IPS-18c (cell line): ENCODE data around the gene LHPP.
"Not testable (repeated sequence)": the region's sequence is repeated elsewhere in the genome, so short reads cannot be mapped to it uniquely, and the experiment has no call there.

Experiments used
- H3K4me3 ChIP-seq: 2 replicates; pipeline ENCODE4 v1.7.0; 2013; ENCODE audit warnings: low read depth, mild to moderate bottlenecking, low read length, moderate library complexity; ENCODE audit not compliant: insufficient read depth
- H3K9me3 ChIP-seq: one replicate; pipeline ENCODE4 v1.6.1; 2013; ENCODE audit warnings: mild to moderate bottlenecking, low read length, moderate library complexity; ENCODE audit not compliant: control insufficient read depth, insufficient read depth

The LHPP gene, protein sequence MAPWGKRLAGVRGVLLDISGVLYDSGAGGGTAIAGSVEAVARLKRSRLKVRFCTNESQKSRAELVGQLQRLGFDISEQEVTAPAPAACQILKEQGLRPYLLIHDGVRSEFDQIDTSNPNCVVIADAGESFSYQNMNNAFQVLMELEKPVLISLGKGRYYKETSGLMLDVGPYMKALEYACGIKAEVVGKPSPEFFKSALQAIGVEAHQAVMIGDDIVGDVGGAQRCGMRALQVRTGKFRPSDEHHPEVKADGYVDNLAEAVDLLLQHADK

DNA sequence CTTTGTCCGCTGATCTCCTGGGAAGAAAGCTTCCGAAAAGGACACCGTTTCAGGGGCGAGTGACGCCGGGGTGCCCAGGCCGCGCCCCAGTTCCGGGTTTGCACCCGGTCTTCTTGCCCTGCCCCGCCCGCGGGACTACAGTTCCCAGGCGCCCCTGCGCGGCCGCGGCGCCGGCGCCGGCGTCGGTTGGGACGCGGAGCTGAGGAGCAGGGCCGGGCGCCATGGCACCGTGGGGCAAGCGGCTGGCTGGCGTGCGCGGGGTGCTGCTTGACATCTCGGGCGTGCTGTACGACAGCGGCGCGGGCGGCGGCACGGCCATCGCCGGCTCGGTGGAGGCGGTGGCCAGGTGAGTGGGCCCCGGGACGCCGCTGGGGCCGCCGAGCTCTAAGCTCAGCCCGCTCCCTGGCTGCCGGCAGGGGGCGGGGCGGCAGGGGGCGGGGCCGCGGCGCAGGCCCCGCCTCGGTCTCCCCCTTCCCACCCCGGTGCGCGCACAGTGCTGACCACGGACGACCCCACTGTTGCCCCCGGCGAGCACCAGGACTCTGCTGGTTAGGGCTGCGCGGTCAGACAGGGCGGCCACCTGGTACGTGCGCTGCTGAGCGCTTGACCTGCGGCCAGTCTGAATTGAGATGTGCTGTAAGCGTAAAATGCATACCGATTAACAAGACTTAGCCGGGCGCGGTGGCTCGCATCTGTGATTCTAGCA lies at the start of gene LHPP:
LHPP (plus strand) TSS at position 182 of the 706 bp plus-strand sequence; CDS start at position 222, 40 bp downstream.
- Histone ChIP-seq H3K4me3 (peak within 1 kb of the TSS; percentile 81), H3K9me3 (no peaks in the 10 kb centered on the region)

DNA sequence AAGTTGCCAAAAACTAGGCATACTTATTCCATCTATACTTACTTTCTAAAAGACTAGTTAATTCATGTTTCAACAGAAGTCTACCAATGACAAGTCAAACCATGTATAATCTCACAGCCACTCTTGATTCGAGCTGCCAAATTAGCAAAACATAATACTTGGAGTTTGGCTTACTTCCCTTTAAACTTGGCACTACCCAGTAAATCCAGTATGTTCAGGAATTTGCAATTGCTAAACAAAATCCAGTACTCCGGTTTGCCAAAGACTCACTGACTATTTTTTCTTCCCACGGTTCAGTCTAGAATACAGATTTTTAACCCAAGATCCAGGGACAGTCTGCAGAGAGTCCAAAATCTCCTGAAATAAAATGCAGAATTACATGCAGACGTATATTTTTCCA lies 47.5 kb upstream of the LHPP start:
- Histone ChIP-seq H3K4me3 (no peak overlapping the region), H3K9me3 (peaks cover 2% of the 10 kb centered on the region)

DNA sequence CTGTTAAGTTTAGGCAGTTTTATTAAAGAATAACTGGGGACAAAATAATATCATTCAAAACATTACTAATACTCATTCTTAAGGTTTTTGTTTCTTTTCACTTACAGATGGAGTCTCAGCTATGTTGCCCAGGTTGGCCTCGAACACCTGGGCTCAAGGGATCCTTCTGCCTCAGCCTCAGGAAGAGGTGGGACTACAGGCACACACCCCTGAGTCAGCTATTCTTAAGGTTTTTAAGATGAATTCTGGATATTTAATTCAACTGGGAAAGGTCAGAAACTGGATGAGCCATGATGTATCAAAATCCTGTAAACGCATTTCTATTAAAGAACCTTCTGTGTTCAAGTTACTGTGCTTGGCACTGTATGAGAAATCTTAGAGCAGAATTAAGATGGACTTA lies 46.4 kb upstream of the LHPP start:
- H3K4me3 ChIP-seq, result no peak overlapping the region
- H3K9me3 ChIP-seq, result peaks cover 2% of the 10 kb centered on the region

DNA sequence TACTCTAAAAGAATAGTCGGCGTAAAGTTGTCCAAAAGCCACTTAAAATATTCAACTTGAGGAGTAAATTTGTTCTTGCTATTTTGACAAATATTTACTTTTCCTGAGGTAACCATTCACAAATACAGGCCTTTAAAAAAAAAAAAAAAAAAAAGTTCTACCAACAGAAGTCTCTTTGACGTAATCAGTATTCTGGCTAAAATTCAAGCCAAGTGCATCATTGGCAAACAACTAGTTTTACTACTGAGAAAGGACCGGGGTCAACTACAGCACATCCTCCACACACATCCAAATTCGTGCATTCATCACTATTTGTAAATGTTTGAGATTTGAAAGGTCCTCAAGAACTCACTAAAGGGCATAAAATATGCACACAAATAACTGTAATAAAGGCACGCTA lies 44.9 kb upstream of the LHPP start:
- H3K4me3 ChIP-seq, result no peak overlapping the region
- peaks cover 2% of the 10 kb centered on the region for H3K9me3 ChIP-seq

DNA sequence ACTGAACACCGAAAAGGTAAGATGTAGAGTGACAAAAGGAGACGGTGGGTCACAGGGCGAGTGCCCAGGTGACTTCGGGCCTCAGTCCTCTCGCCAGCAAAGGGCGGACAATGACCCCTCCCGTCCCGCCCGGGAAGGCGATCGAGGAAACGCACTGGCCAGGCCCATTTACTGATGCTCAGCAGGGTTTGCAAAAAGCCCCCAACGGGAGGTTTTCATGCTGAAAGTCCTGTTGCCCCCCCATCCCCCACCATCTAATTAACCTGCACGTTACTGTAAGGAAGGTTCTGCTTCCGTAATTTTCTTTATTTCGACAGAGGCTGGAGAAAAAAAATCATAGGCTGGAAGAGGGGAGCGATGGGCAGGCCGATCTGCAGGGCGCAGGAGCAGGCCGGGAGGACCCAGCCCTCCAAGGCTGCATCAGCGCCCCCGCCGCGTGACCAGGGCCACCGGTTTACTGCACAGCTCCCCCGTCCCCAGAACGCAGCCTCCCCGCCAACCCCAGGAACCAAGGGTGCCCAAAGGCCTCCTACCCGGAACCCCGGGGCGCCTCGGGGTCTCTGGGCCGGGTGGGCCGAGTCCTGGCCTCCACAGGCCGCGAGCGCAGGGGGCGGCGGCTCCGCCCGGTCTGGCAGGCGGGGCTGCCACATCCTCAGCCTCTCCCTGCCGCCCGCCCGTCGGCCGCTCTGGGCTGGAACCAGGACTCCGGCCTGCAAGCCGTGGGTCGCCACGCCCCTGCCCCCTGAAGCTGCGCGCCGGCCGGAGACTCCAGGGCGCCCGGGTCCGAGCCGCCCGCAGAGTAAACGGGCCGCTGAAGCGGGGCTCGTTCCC lies 43.5 kb upstream of the LHPP start:
- Histone ChIP-seq H3K9me3 (peaks cover 2% of the 10 kb centered on the region), H3K4me3 (peak overlapping the region; percentile 82)

DNA sequence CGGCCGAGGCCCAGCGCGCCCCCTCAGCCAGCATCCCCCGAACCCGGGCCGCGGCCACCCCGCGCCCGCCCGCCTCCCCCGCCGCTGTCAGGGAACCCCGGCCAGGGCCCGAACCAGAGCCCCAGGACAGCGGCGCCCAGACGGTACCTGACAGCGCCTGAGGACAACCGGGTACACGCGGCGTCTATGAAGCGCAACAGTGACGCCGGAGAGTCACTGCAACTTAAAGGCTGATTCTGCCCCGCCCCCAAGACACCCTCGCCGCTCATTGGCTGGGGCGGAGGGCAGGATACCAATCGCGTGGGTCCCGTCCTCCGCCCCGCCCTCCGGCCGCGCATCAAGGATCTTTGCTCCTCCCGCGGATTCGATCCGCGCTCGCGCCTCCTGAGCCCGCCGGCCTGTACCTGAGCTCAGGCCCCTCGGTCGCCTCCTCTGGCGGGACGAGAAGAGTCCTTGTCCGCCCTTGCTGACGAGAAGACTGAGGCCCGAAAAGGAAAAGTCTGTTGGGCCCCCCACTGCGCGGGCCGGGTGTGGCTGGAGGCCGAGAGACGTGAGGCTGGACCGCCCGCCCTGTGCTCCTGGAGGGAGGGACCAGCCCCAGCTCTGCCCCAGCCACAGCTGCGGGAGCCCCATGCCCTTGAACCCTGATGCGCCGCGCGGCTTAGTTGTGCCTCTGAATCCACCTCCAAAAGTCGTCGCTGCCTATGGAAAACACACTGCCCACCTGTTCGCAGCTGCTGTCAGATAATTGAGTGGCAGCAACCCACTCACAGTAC lies 42.7 kb upstream of the LHPP start, which contains the start of gene OAT:
OAT (minus strand) TSS at position 198 of the 776 bp plus-strand sequence. CDS start 6,752 bp downstream, outside the sequence.
- H3K4me3 ChIP-seq, result peak within 1 kb of the TSS; percentile 82
- H3K9me3 ChIP-seq, result peaks cover 2% of the 10 kb centered on the region

DNA sequence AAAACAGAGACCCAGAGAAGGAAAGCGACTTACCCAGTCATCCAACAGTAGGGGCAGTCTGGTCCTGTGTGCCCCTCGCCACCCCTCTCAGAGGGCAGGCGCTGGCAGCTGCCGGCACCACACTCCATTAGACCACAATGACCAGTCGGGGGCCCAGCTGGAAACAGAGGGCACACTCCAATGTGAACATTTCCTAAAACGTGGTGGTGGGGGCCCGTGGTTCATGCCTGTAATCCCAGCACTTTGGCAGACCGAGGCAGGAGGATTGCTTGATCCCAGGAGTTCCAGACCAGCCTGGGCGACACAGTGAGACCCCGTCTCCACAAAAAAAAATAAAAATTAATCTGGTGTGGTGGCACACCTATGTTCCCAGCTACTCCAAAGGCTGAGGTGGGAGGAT lies 42.0 kb upstream of the LHPP start:
- Histone ChIP-seq H3K4me3 (peak overlapping the region; percentile 82; the same call in 1 of the 2 replicates), H3K9me3 (peaks cover 2% of the 10 kb centered on the region)

DNA sequence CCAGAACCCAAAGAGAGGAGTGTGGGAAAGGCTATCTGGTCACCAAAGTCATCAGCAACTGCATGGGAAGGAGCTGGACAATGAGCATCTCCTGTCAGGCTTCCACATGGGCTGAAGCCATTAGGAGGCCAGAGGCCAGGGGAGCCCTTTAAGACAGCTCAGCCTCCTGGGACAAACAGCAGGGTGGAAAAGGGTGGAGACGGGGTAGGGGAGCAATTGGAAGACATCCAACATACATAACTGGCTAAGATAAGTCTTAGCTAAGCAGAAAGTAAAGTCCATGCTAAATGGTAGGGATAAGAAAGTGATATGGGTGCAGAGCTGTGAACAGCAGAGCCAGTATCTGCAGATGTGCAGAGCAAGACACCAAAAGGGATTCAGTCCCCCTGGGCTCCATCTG lies 41.4 kb upstream of the LHPP start:
- no peak overlapping the region for H3K4me3 ChIP-seq
- H3K9me3 ChIP-seq, result peaks cover 2% of the 10 kb centered on the region

DNA sequence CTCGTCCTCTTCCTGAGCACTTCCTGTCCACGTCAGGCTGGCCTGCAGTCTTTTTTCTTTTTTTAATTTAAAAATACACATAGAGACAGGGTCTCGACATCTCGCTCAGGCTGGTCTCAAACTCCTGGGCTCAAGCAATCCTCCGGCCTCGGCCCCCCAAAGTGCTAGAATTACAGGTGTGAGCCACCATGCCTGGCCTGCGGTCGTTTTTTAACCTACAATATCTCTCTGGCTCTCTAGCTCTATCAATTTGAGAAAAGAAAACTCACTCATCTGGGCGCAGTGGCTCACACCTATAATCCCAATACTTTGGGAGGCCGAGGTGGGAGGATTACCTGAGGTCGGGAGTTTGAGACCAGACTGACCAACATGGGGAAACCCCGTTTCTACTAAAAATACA lies 38.9 kb upstream of the LHPP start:
- peaks cover 2% of the 10 kb centered on the region for H3K9me3 ChIP-seq
- no peak overlapping the region for H3K4me3 ChIP-seq

DNA sequence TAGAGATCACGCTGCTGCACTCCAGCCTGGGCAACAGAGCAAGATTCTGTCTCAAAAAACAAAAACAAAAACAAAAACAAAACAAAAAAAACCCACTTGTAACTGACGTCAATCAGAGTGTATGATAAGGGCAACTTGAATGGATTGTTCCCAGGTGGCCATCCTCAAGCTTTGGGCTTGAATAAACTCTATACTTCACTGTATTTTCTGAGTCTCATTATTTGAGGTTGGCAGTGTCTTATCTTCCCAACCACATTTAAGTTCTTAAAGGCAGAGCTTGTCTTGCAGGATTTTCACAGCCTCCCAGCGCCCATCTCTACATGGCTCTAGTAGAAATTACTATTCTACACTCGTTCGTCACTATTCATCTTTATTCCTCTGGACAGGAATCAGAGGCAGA lies 37.8 kb upstream of the LHPP start:
- H3K4me3 ChIP-seq, result no peak overlapping the region

DNA sequence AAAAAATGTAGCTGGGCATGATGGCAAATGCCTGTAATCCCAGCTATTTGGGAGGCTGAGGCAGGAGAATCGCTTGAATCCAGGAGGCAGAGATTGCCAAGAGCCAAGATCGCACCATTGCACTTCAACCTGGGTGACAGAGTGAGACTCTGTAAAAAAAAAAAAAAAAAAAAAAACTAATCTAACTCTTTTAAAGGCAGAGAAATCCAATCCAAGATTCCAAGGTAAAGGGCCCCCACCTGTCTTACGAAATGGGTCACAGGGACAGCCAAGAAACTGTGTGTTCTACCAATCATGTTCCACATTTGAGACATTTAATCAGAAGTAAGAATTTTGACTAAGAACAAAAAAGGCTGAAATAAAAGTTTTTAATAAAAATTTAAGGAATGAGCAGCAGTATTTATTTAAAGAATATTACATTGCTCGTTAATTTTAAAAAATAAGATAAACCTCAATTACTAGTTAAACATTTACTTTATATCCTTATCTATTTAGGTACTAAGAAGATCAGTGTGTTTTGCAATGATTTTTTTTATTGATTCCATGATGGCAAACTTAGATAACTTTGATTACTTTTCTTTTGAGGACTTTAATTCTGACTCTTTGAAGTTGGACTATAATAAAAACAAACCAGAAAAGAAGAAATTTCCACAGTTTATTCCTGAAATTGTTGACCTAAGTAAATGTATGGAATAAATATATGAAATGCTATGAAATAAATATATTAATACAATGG lies 36.2 kb upstream of the LHPP start:
- no peaks in the 10 kb centered on the region for H3K9me3 ChIP-seq
- no peak overlapping the region for H3K4me3 ChIP-seq

More for the DNA sequence above, 37.8 kb upstream of the LHPP start:
- H3K9me3 ChIP-seq, result no peaks in the 10 kb centered on the region

DNA sequence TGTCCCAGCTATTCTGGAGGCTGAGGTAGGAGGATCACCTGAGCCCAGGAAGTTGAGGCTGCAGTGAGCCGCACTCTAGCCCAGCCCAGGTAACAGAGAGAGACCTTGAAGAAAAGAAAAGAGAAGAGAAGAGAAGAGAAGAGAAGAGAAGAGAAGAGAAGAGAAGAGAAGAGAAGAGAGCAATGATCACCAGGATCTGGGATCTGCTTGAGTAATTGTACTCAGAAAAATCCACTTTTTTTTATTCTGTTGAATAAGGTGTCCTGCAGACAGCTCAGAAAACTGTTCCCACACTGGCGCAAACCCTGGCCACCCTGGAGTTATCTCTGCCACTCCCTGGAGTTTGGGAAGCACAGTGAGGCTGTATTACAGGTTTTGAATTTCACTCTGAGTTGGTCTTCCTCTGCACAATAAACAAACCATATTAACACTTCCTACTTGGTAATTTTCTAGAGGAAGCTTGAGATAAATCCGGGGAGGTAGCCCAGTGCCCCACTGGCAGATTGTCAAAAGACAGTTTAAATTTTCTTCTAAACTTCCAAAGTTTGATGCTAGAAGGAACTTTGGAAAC lies 33.3 kb upstream of the LHPP start:
- Histone ChIP-seq H3K9me3 (no peaks in the 10 kb centered on the region), H3K4me3 (no peak overlapping the region)

DNA sequence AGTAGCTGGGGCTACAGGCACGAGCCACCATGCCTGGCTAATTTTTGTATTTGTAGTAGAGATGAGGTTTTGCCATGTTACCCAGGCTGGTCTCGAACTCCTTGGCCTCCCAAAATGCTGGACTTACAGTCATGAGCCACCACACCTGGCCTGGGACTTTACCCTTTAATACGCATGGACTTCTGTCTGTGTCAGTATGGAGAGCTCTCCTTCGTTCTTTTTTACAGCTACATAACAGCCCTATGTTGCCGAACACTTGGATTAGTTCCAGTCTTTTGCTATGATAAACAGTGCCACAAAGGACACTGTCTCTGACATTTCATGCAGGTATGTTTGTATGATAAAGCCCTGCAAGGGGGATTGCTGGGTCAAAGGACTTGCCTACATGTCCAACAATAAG lies 32.0 kb upstream of the LHPP start:
- no peaks in the 10 kb centered on the region for H3K9me3 ChIP-seq

DNA sequence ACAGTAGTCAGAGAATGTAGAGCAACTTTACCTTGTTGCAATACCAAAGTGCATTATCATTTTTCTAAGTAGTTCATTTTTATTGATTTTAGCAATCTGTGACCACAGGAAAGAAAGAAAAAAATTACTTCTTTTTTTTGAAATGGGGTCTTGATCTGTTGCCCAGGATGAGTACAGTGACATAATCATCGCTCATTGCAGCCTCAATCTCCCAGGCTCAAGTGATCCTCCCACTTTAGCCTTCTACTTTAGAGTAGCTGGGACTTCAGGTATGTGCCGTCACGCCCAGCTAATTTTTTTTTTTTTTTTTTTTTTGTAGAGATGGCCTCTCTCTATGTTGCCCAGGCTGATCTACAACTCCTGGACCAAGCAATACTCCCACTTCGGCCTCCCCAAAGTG lies 31.5 kb upstream of the LHPP start:
- no peak overlapping the region for H3K4me3 ChIP-seq
- no peaks in the 10 kb centered on the region for H3K9me3 ChIP-seq

More for the DNA sequence above, 32.0 kb upstream of the LHPP start:
- no peak overlapping the region for H3K4me3 ChIP-seq

DNA sequence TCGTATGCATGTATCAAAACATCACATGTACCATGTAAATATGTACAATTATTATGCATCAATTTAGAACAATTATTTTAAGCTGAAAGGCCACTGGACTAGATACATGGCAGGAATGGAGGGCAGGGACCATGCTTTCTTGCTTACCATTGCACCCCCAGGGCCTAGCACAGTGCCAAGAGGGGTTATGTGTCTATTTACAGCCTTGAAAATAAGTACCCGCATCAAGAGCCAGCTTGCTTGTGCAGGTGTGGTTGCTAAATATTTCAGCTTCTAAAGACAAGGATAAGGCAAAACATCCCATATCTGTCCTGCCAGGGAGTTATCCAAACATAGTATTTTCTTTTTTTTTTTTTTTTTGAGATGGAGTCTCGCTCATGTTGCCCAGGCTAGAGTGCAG lies 28.2 kb upstream of the LHPP start:
- Histone ChIP-seq H3K9me3 (no peaks in the 10 kb centered on the region), H3K4me3 (no peak overlapping the region)

DNA sequence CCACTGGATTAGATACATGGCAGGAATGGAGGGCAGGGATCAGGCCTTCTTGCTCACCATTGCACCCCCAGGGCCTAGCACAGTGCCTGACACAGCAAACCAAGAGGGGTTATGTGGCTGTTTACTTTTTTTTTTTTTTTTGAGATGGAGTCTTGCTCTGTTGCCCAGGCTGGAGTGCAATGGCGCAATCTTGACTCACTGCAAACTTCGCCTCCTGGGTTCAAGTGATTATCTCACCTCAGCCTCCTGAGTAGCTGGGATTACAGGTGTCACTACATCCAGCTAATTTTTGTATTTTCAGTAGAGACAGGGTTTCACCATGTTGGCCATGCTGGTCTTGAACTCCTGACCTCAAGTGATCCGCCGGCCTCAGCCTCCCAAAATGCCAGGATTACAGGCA lies 25.9 kb upstream of the LHPP start:
- not testable (repeated sequence) for H3K9me3 ChIP-seq, H3K4me3 ChIP-seq
